Activated T-helper 9 cell treated with anti-CD3 and anti-CD28 coated beads, Interleukin-2, amount 50 U/mL, for 16 hours (primary cell): ENCODE results near the gene CAND1.

ENCODE experiments used
- DNase-seq: peaks from one replicate; pipeline ENCODE4 v3.0.0-alpha.2; 2020; ENCODE audit warnings: low read depth

CAND1 gene

GRCh38 chr12:67280572-67280971 lies 11.4 kb downstream of the CAND1 start:
- no peak for DNase-seq

GRCh38 chr12:67284561-67284960 lies 15.4 kb downstream of the CAND1 start:
- DNase-seq: no peak

- DNase-seq: no peak
Measured at GRCh38 chr12:67286257-67286656, 17.1 kb downstream of the CAND1 start.

GRCh38 chr12:67287311-67287710 lies 18.2 kb downstream of the CAND1 start:
- no peak for DNase-seq

- no peak for DNase-seq
Measured at GRCh38 chr12:67288561-67288960, 19.4 kb downstream of the CAND1 start.

GRCh38 chr12:67290378-67290777 lies 21.2 kb downstream of the CAND1 start:
- DNase-seq: no peak

- DNase-seq: no peak
Measured at GRCh38 chr12:67299526-67299925, 30.4 kb downstream of the CAND1 start.

- DNase-seq: no peak
Measured at GRCh38 chr12:67299926-67300325, 30.8 kb downstream of the CAND1 start.

GRCh38 chr12:67302162-67302561 lies 33.0 kb downstream of the CAND1 start:
- DNase-seq: no peak

GRCh38 chr12:67305544-67305943 lies 36.4 kb downstream of the CAND1 start:
- no peak for DNase-seq

- no peak for DNase-seq
Measured at GRCh38 chr12:67306712-67307111, 37.6 kb downstream of the CAND1 start.

GRCh38 chr12:67315661-67316060 lies 46.5 kb downstream of the CAND1 start:
- DNase-seq: no peak

GRCh38 chr12:67318786-67319185 lies 49.6 kb downstream of the CAND1 start:
- DNase-seq: no peak

- no peak for DNase-seq
Measured at GRCh38 chr12:67319936-67320335, 50.8 kb downstream of the CAND1 start.

- DNase-seq: no peak
Measured at GRCh38 chr12:67320614-67321295, 51.6 kb downstream of the CAND1 start.

GRCh38 chr12:67322580-67322979 lies 53.4 kb downstream of the CAND1 start:
- DNase-seq: no peak

GRCh38 chr12:67323007-67323406 lies 53.8 kb downstream of the CAND1 start:
- DNase-seq: no peak

- no peak for DNase-seq
Measured at GRCh38 chr12:67326637-67327036, 57.5 kb downstream of the CAND1 start.

GRCh38 chr12:67327466-67327865 lies 58.3 kb downstream of the CAND1 start:
- no peak for DNase-seq

- DNase-seq: no peak
Measured at GRCh38 chr12:67331123-67331522, 62.0 kb downstream of the CAND1 start.

- DNase-seq: no peak
Measured at GRCh38 chr12:67331828-67332227, 62.7 kb downstream of the CAND1 start.

GRCh38 chr12:67333649-67334048 lies 64.5 kb downstream of the CAND1 start:
- DNase-seq: no peak

GRCh38 chr12:67338426-67338825 lies 69.3 kb downstream of the CAND1 start:
- no peak for DNase-seq

GRCh38 chr12:67339530-67339929 lies 70.4 kb downstream of the CAND1 start:
- no peak for DNase-seq
